Vagina (tissue), 2 donors: ENCODE results near the gene ARID1B. TPM values are rescaled to one million over a fixed set of nuclear protein-coding genes. Genes with fewer than 3 reads are reported as not detected.

ENCODE experiments used
- DNase-seq, 2 donors: peaks; one replicate each; pipeline ENCODE4 v3.0.0-alpha.2; 2017; ENCODE audit errors: extremely low spot score in 2 of 2
- H3K27ac ChIP-seq: fragments of 200-600 bp; sonication (generic); one replicate; pipeline ENCODE4 v1.5.1; 2019
- H3K27me3 ChIP-seq: fragments of 200-600 bp; sonication (generic); one replicate; pipeline ENCODE4 v1.5.1; 2019
- H3K36me3 ChIP-seq, 2 donors: fragments of 200-600 bp; sonication (generic); one replicate each; pipeline ENCODE4 v1.5.1; 2017 to 2019
- H3K4me1 ChIP-seq: fragments of 200-600 bp; sonication (generic); one replicate; pipeline ENCODE4 v1.5.1; 2019
- H3K4me3 ChIP-seq, 2 donors: fragments of 200-600 bp; sonication (generic); 1 replicate in 1 of 2; 2 replicates in 1 of 2; pipeline ENCODE4 v1.5.1; 2016 to 2019
- H3K9me3 ChIP-seq: fragments of 200-600 bp; sonication (generic); one replicate; pipeline ENCODE4 v1.5.1; 2019
- CTCF ChIP-seq, 3 experiments: fragments of 450-650 bp in 2 of 3; fragments of 200-600 bp in 1 of 3; sonication (generic) in 1 of 3; IDR thresholded peaks; one replicate each; pipeline ENCODE4 v1.5.1; 2017 to 2019; ENCODE audit warnings: antibody characterized with exemption in 3 of 3, mild to moderate bottlenecking in 2 of 3, moderate library complexity in 2 of 3
- POLR2A ChIP-seq, 2 donors: fragments of 450-650 bp; IDR thresholded peaks; one replicate each; pipeline ENCODE4 v1.6.1; 2017; ENCODE audit warnings: antibody characterized with exemption in 2 of 2, mild to moderate bottlenecking in 2 of 2, moderate library complexity in 2 of 2
- POLR2AphosphoS5 ChIP-seq, 2 donors: sonication (generic); formaldehyde crosslinking; IDR thresholded peaks; one replicate each; pipeline ENCODE4 v1.9.0; 2017; ENCODE audit warnings: antibody characterized with exemption in 2 of 2, mild to moderate bottlenecking in 2 of 2, low read depth in 1 of 2; ENCODE audit not compliant: insufficient read depth in 1 of 2
- intact Hi-C: fragments of 100-400 bp; cut with DNase I; formaldehyde crosslinking; loops from one replicate; pipeline ENCODE4 v1.15.1; 2023
- total RNA-seq: library from RNA; depleted of rRNA; stranded (reverse); fragments of >200 nt; gene quantifications from one replicate; pipeline ENCODE4 v1.2.3, GENCODE V29; 2016

Gene ARID1B
- total RNA-seq, 1 donor from 2014 or later: 141 TPM

- Histone ChIP-seq H3K9me3 (no peaks in the 10 kb centered on the region), H3K36me3 (no peaks in the 10 kb centered on the region), H3K4me1 (no peaks in the 10 kb centered on the region), H3K27ac (no peak overlapping the region), H3K4me3 (no peak overlapping the region), H3K27me3 (no peaks in the 10 kb centered on the region)
- no peak for DNase-seq
- intact Hi-C loops: no loop called here
- no peak for TF ChIP-seq POLR2AphosphoS5 (IDR thresholded peaks at IDR 0.05; ENCODE audit: insufficient read depth in 1 of 2, low read depth in 1 of 2)
Measured at GRCh38 chr6:157173776-157174175, 396.6 kb downstream of the ARID1B start.

- DNase-seq: no peak
- H3K4me1 ChIP-seq: no peaks in the 10 kb centered on the region
- intact Hi-C loops: no loop called here
- no peak for TF ChIP-seq CTCF (IDR thresholded peaks at IDR 0.05)
- no peaks in the 10 kb centered on the region for H3K27me3 ChIP-seq
- no peak overlapping the region for H3K4me3 ChIP-seq
- no peaks in the 10 kb centered on the region for H3K36me3 ChIP-seq
- no peak overlapping the region for H3K27ac ChIP-seq
- no peaks in the 10 kb centered on the region for H3K9me3 ChIP-seq
Measured at GRCh38 chr6:157174731-157175130, 397.6 kb downstream of the ARID1B start.

GRCh38 chr6:157177731-157178336 lies 400.7 kb downstream of the ARID1B start:
- intact Hi-C loops: no loop called here
- Histone ChIP-seq H3K36me3 (peaks cover 0 to 7% of the 10 kb centered on the region in 2 donors), H3K9me3 (no peaks in the 10 kb centered on the region), H3K4me3 (no peak overlapping the region), H3K27me3 (no peaks in the 10 kb centered on the region), H3K27ac (no peak overlapping the region), H3K4me1 (no peaks in the 10 kb centered on the region)
- TF ChIP-seq CTCF (IDR thresholded peaks at IDR 0.05) (no peak), POLR2AphosphoS5 (IDR thresholded peaks at IDR 0.05; ENCODE audit: insufficient read depth in 1 of 2, low read depth in 1 of 2) (no peak), POLR2A (IDR thresholded peaks at IDR 0.05) (no peak)
- no peak for DNase-seq

- H3K36me3 ChIP-seq: peaks cover 0 to 14% of the 10 kb centered on the region in 2 donors
- intact Hi-C loops: loop anchor here (2.0 to 5.0 kb wide), 2 partner anchors 39 to 619 kb away; no protein-coding TSS in a partner anchor
- peak overlapping the region; percentile 42 for H3K27ac ChIP-seq
- H3K27me3 ChIP-seq: no peaks in the 10 kb centered on the region
- no peaks in the 10 kb centered on the region for H3K9me3 ChIP-seq
- no peak for TF ChIP-seq CTCF (IDR thresholded peaks at IDR 0.05)
- TF ChIP-seq POLR2AphosphoS5 (IDR thresholded peaks at IDR 0.05; ENCODE audit: insufficient read depth in 1 of 2, low read depth in 1 of 2): no peak
- TF ChIP-seq POLR2A (IDR thresholded peaks at IDR 0.05): no peak
- no peak for DNase-seq
- H3K4me1 ChIP-seq: peaks cover 13% of the 10 kb centered on the region
- H3K4me3 ChIP-seq: no peak overlapping the region
Measured at GRCh38 chr6:157181649-157182048, 404.5 kb downstream of the ARID1B start.

- peaks cover 19% of the 10 kb centered on the region for H3K4me1 ChIP-seq
- DNase-seq: no peak
- no peaks in the 10 kb centered on the region for H3K9me3 ChIP-seq
- no peaks in the 10 kb centered on the region for H3K27me3 ChIP-seq
- intact Hi-C loops: loop anchor here (5.0 kb wide), 1 partner anchor 620 kb away; no protein-coding TSS in a partner anchor
- TF ChIP-seq CTCF (IDR thresholded peaks at IDR 0.05): no peak
- TF ChIP-seq POLR2AphosphoS5 (IDR thresholded peaks at IDR 0.05; ENCODE audit: insufficient read depth in 1 of 2, low read depth in 1 of 2): no peak
- TF ChIP-seq POLR2A (IDR thresholded peaks at IDR 0.05): no peak
- H3K36me3 ChIP-seq: peaks cover 0 to 14% of the 10 kb centered on the region in 2 donors
- H3K4me3 ChIP-seq: no peak overlapping the region
- no peak overlapping the region for H3K27ac ChIP-seq
Measured at GRCh38 chr6:157182503-157183264, 405.5 kb downstream of the ARID1B start.
